A549 (cell line): ENCODE data around the gene SUPT4H1.

Experiments
- BHLHE40 ChIP-seq: IDR thresholded peaks from 2 replicates; pipeline ENCODE4 v1.6.1; 2012; ENCODE audit warnings: low read depth, low read length, inconsistent platforms
- CHD2 ChIP-seq: fragments of 150-350 bp; IDR thresholded peaks from 2 replicates; pipeline ENCODE4 v1.6.1; 2014; ENCODE audit warnings: low read length; ENCODE audit not compliant: partially characterized antibody
- NPAS2 ChIP-seq: fragments of 250-450 bp; sonication (Bioruptor Pico); IDR thresholded peaks from 2 replicates; pipeline ENCODE4 v1.8.0; 2022; ENCODE audit warnings: mild to moderate bottlenecking, moderate library complexity, borderline replicate concordance
- PHF8 ChIP-seq: fragments of 200-600 bp; sonication (generic); IDR thresholded peaks from 2 replicates; pipeline ENCODE4 v1.6.1; 2016; ENCODE audit warnings: low read depth, mild to moderate bottlenecking, antibody characterized with exemption, moderate library complexity, borderline replicate concordance
- POLR2A ChIP-seq: IDR thresholded peaks from 2 replicates; pipeline ENCODE4 v1.6.1; 2012; ENCODE audit warnings: mild to moderate bottlenecking, low read length
- SREBF2 ChIP-seq: fragments of 450-650 bp; IDR thresholded peaks from 2 replicates; pipeline ENCODE4 v1.6.1; 2014; ENCODE audit warnings: mild to moderate bottlenecking, moderate library complexity
- TF ChIP-seq, protein P1 (sequence below): fragments of 200-600 bp; sonication (generic); IDR thresholded peaks from 2 replicates; pipeline ENCODE4 v1.6.1; 2016; ENCODE audit warnings: antibody characterized with exemption, mild to moderate bottlenecking, moderate library complexity
- TF ChIP-seq, protein P2 (sequence below): fragments of >200 bp; sonication (Bioruptor Twin); formaldehyde crosslinking; IDR thresholded peaks from 3 replicates; pipeline ENCODE4 v1.5.1; 2016

DNA sequence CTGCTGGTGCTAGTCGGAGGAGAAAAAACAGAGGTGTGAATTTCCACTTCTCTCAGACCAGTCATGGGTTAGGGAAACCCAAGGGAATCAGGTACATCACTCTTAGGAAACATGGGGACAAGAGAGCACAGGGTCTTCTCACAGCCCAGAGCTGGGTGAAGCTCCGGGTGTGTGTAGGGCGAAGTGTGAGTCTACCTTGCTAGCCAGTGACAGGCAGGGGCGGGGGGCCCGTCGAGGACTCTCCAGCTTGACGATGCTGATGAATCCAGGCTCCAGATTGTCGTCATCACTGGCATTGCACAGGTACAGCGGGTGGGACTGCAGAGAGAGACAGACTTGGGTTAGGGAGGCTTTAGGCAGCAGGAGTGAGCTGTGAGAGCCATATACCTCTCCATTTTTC, 18.7 kb upstream of the SUPT4H1 start:
- TF ChIP-seq CHD2 (no peak), NPAS2 (CRISPR knock-in tag) (no peak), PHF8 (no peak), BHLHE40 (no peak), SREBF2 (no peak), POLR2A (no peak)
- TF ChIP-seq, protein P1, sequence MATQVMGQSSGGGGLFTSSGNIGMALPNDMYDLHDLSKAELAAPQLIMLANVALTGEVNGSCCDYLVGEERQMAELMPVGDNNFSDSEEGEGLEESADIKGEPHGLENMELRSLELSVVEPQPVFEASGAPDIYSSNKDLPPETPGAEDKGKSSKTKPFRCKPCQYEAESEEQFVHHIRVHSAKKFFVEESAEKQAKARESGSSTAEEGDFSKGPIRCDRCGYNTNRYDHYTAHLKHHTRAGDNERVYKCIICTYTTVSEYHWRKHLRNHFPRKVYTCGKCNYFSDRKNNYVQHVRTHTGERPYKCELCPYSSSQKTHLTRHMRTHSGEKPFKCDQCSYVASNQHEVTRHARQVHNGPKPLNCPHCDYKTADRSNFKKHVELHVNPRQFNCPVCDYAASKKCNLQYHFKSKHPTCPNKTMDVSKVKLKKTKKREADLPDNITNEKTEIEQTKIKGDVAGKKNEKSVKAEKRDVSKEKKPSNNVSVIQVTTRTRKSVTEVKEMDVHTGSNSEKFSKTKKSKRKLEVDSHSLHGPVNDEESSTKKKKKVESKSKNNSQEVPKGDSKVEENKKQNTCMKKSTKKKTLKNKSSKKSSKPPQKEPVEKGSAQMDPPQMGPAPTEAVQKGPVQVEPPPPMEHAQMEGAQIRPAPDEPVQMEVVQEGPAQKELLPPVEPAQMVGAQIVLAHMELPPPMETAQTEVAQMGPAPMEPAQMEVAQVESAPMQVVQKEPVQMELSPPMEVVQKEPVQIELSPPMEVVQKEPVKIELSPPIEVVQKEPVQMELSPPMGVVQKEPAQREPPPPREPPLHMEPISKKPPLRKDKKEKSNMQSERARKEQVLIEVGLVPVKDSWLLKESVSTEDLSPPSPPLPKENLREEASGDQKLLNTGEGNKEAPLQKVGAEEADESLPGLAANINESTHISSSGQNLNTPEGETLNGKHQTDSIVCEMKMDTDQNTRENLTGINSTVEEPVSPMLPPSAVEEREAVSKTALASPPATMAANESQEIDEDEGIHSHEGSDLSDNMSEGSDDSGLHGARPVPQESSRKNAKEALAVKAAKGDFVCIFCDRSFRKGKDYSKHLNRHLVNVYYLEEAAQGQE: no peak
- TF ChIP-seq, protein P2, sequence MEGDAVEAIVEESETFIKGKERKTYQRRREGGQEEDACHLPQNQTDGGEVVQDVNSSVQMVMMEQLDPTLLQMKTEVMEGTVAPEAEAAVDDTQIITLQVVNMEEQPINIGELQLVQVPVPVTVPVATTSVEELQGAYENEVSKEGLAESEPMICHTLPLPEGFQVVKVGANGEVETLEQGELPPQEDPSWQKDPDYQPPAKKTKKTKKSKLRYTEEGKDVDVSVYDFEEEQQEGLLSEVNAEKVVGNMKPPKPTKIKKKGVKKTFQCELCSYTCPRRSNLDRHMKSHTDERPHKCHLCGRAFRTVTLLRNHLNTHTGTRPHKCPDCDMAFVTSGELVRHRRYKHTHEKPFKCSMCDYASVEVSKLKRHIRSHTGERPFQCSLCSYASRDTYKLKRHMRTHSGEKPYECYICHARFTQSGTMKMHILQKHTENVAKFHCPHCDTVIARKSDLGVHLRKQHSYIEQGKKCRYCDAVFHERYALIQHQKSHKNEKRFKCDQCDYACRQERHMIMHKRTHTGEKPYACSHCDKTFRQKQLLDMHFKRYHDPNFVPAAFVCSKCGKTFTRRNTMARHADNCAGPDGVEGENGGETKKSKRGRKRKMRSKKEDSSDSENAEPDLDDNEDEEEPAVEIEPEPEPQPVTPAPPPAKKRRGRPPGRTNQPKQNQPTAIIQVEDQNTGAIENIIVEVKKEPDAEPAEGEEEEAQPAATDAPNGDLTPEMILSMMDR: no peak
